H9 (cell line): ENCODE measurements around the gene CNDP1. TPM values are rescaled to one million over a fixed set of nuclear protein-coding genes. Genes with fewer than 3 reads are reported as not detected.

Source experiments
- DNase-seq: peaks from one replicate; pipeline ENCODE4 v3.0.0-alpha.2; 2017
- H2AFZ ChIP-seq: one replicate; pipeline ENCODE4 v1.6.1; 2013; ENCODE audit warnings: mild to moderate bottlenecking, low read length, control low read depth, moderate library complexity
- H2AK5ac ChIP-seq: 2 replicates; pipeline ENCODE4 v1.6.1; 2013; ENCODE audit warnings: low read length, control low read depth, mixed read lengths; ENCODE audit not compliant: insufficient read length
- H2BK120ac ChIP-seq: one replicate; pipeline ENCODE4 v1.6.1; 2013; ENCODE audit warnings: low read depth, mild to moderate bottlenecking, low read length, control low read depth, inconsistent platforms; ENCODE audit not compliant: poor library complexity, severe bottlenecking
- H2BK12ac ChIP-seq: 2 replicates; pipeline ENCODE4 v1.6.1; 2013; ENCODE audit warnings: low read length, control low read depth, mixed read lengths, low read depth; ENCODE audit not compliant: insufficient read length
- H2BK15ac ChIP-seq: 2 replicates; pipeline ENCODE4 v1.6.1; 2013; ENCODE audit warnings: low read depth, low read length, control low read depth
- H2BK20ac ChIP-seq: one replicate; pipeline ENCODE4 v1.6.1; 2013; ENCODE audit warnings: low read depth, mild to moderate bottlenecking, low read length, control low read depth, inconsistent platforms; ENCODE audit not compliant: poor library complexity, severe bottlenecking
- H2BK5ac ChIP-seq: 2 replicates; pipeline ENCODE4 v1.6.1; 2013; ENCODE audit warnings: low read length, control low read depth, mixed read lengths; ENCODE audit not compliant: insufficient read length
- H3K14ac ChIP-seq: 2 replicates; pipeline ENCODE4 v1.6.1; 2013; ENCODE audit warnings: low read length, control low read depth; ENCODE audit not compliant: insufficient read depth
- H3K18ac ChIP-seq: 2 replicates; pipeline ENCODE4 v1.6.1; 2013; ENCODE audit warnings: low read depth, mild to moderate bottlenecking, mixed read lengths, low read length, control low read depth; ENCODE audit not compliant: insufficient read length
- H3K23ac ChIP-seq: 2 replicates; pipeline ENCODE4 v1.6.1; 2013; ENCODE audit warnings: low read length, control low read depth, mixed read lengths, low read depth; ENCODE audit not compliant: insufficient read length
- H3K23me2 ChIP-seq: 2 replicates; pipeline ENCODE4 v1.6.1; 2013; ENCODE audit warnings: low read depth, mild to moderate bottlenecking, mixed read lengths, low read length, control low read depth; ENCODE audit not compliant: insufficient read length, poor library complexity, severe bottlenecking
- H3K27ac ChIP-seq: 2 replicates; pipeline ENCODE4 v1.5.1; 2013; ENCODE audit warnings: low read length, control low read depth, mixed read lengths, low read depth; ENCODE audit not compliant: insufficient read length
- H3K27me3 ChIP-seq: 2 replicates; pipeline ENCODE4 v1.6.1; 2013; ENCODE audit warnings: low read length, control low read depth, inconsistent platforms; ENCODE audit not compliant: insufficient read depth
- H3K4ac ChIP-seq: 2 replicates; pipeline ENCODE4 v1.6.1; 2013; ENCODE audit warnings: low read depth, mild to moderate bottlenecking, control low read depth, inconsistent platforms, low read length, moderate library complexity
- H3K4me1 ChIP-seq: 2 replicates; pipeline ENCODE4 v1.6.1; 2013; ENCODE audit warnings: low read length, control low read depth, inconsistent platforms; ENCODE audit not compliant: insufficient read depth
- H3K4me2 ChIP-seq: 2 replicates; pipeline ENCODE4 v1.6.1; 2013; ENCODE audit warnings: low read length, control low read depth, mixed read lengths; ENCODE audit not compliant: insufficient read length, insufficient read depth
- H3K56ac ChIP-seq: 2 replicates; pipeline ENCODE4 v1.6.1; 2013; ENCODE audit warnings: low read depth, mild to moderate bottlenecking, mixed read lengths, low read length, control low read depth; ENCODE audit not compliant: insufficient read length
- H3K79me1 ChIP-seq: 2 replicates; pipeline ENCODE4 v1.6.1; 2013; ENCODE audit warnings: low read depth, mild to moderate bottlenecking, moderate library complexity, low read length, control low read depth, inconsistent platforms; ENCODE audit not compliant: insufficient read depth, poor library complexity, severe bottlenecking
- H3K79me2 ChIP-seq: 2 replicates; pipeline ENCODE4 v1.6.1; 2013; ENCODE audit warnings: low read length, control low read depth, inconsistent platforms; ENCODE audit not compliant: insufficient read depth
- H3K9ac ChIP-seq: 2 replicates; pipeline ENCODE4 v1.6.1; 2013; ENCODE audit warnings: low read length, control low read depth, mixed read lengths; ENCODE audit not compliant: insufficient read length; ENCODE audit errors: extremely low read depth
- H3K9me3 ChIP-seq: one replicate; pipeline ENCODE4 v1.6.1; 2013; ENCODE audit warnings: low read depth, low read length, inconsistent platforms; ENCODE audit not compliant: control insufficient read depth
- H3T11ph ChIP-seq: one replicate; pipeline ENCODE4 v1.6.1; 2013; ENCODE audit warnings: mild to moderate bottlenecking, low read length, control low read depth, inconsistent platforms
- H4K20me1 ChIP-seq: one replicate; pipeline ENCODE4 v1.6.1; 2013; ENCODE audit not compliant: control insufficient read depth, insufficient read length, insufficient read depth
- H4K5ac ChIP-seq: 2 replicates; pipeline ENCODE4 v1.6.1; 2013; ENCODE audit warnings: low read depth, mild to moderate bottlenecking, mixed read lengths, low read length, control low read depth; ENCODE audit not compliant: insufficient read length
- H4K8ac ChIP-seq: replicated peaks from 2 replicates; pipeline ENCODE4 v1.6.1; 2013; ENCODE audit warnings: low read length, control low read depth, mixed read lengths, low read depth; ENCODE audit not compliant: insufficient read length
- H4K91ac ChIP-seq: 2 replicates; pipeline ENCODE4 v1.6.1; 2013; ENCODE audit warnings: low read depth, mild to moderate bottlenecking, moderate library complexity, mixed read lengths, low read length, control low read depth; ENCODE audit not compliant: insufficient read length
- H3K27ac Mint-ChIP-seq, 3 experiments: 2 replicates in 2 of 3; 3 replicates in 1 of 3; pipeline ENCODE4 v1.8.0; 2020 to 2021; ENCODE audit warnings: mixed read lengths in 3 of 3, mild to moderate bottlenecking in 1 of 3, moderate library complexity in 1 of 3
- H3K27me3 Mint-ChIP-seq: 2 replicates; pipeline ENCODE4 v1.8.0; 2021; ENCODE audit warnings: low read depth, mild to moderate bottlenecking, moderate library complexity, mixed read lengths
- H3K36me3 Mint-ChIP-seq, 3 experiments: 2 replicates in 2 of 3; 3 replicates in 1 of 3; pipeline ENCODE4 v1.8.0; 2020 to 2021; ENCODE audit warnings: low read depth in 3 of 3, mixed read lengths in 3 of 3; ENCODE audit not compliant: insufficient read depth in 1 of 3
- H3K4me1 Mint-ChIP-seq, 2 experiments: 2 replicates each; pipeline ENCODE4 v1.8.0; 2020; ENCODE audit warnings: mixed read lengths in 2 of 2
- H3K4me3 Mint-ChIP-seq, 2 experiments: 2 replicates in 1 of 2; 3 replicates in 1 of 2; pipeline ENCODE4 v1.8.0; 2020 to 2021; ENCODE audit warnings: mild to moderate bottlenecking in 2 of 2, mixed read lengths in 2 of 2, moderate library complexity in 1 of 2
- H3K9me3 Mint-ChIP-seq, 2 experiments: 2 replicates in 1 of 2; 3 replicates in 1 of 2; pipeline ENCODE4 v1.8.0; 2020; ENCODE audit warnings: mild to moderate bottlenecking in 2 of 2, mixed read lengths in 2 of 2, moderate library complexity in 1 of 2
- WGBS: extraction: QIAGEN DNeasy Blood & Tissue Kit; methylation state at CpG from one replicate; pipeline ENCODE4 v1.1.7; 2013; ENCODE audit warnings: missing lambda C conversion rate, low lambda C conversion rate, mixed read lengths; ENCODE audit not compliant: insufficient read length; ENCODE audit errors: extremely low coverage; 5-methylcytosine and 5-hydroxymethylcytosine counted together
- total RNA-seq: library from RNA; stranded (reverse); gene quantifications from 2 replicates; pipeline ENCODE4 v1.2.1, GENCODE V29; 2021
- TF ChIP-seq, protein P1 (sequence below): fragments of 200-600 bp; sonication (generic); conservative IDR thresholded peaks from 3 replicates; pipeline ENCODE4 v1.8.0; 2021; ENCODE audit warnings: antibody characterized with exemption, mild to moderate bottlenecking

Gene CNDP1
- total RNA-seq, 1 experiment from 2014 or later = not detected

- Histone ChIP-seq H2BK15ac (no peak overlapping the region), H2BK5ac (no peak overlapping the region), H3K27ac (no peak overlapping the region), H3K79me2 (no peaks in the 10 kb centered on the region), H3K9me3 (no peaks in the 10 kb centered on the region), H4K20me1 (no peaks in the 10 kb centered on the region), H2AFZ (no peak overlapping the region), H4K91ac (no peak overlapping the region), H3T11ph (no peak overlapping the region), H2BK12ac (no peak overlapping the region), H3K18ac (no peak overlapping the region), H3K14ac (no peak overlapping the region), H3K9ac (no peak overlapping the region), H3K79me1 (peaks cover 6% of the 10 kb centered on the region), H3K4me1 (no peaks in the 10 kb centered on the region; the same call in 1 of the 2 replicates), H3K23me2 (no peaks in the 10 kb centered on the region), H3K27me3 (no peaks in the 10 kb centered on the region), H4K8ac (no peak overlapping the region), H3K23ac (no peak overlapping the region), H3K56ac (no peak overlapping the region), H2AK5ac (no peak overlapping the region), H4K5ac (no peak overlapping the region), H3K4me2 (no peak overlapping the region), H2BK120ac (no peak overlapping the region), H3K4ac (no peak overlapping the region), H2BK20ac (no peak overlapping the region)
- Mint-ChIP-seq H3K4me1 (peaks cover 9 to 19% of the 10 kb centered on the region in 2 experiments), H3K4me3 (no peak overlapping the region), H3K36me3 (peaks cover 65 to 93% (median 83%) of the 10 kb centered on the region in 3 experiments), H3K9me3 (no peaks in the 10 kb centered on the region; a peak in 1 of 5 replicates), H3K27me3 (no peaks in the 10 kb centered on the region), H3K27ac (peak overlapping the region in 2 of 3 experiments; percentile 68 to 77; a peak in 4 of 7 replicates)
- WGBS = no CpG with 5 or more reads among the region's 14 CpGs
- TF ChIP-seq, protein P1, sequence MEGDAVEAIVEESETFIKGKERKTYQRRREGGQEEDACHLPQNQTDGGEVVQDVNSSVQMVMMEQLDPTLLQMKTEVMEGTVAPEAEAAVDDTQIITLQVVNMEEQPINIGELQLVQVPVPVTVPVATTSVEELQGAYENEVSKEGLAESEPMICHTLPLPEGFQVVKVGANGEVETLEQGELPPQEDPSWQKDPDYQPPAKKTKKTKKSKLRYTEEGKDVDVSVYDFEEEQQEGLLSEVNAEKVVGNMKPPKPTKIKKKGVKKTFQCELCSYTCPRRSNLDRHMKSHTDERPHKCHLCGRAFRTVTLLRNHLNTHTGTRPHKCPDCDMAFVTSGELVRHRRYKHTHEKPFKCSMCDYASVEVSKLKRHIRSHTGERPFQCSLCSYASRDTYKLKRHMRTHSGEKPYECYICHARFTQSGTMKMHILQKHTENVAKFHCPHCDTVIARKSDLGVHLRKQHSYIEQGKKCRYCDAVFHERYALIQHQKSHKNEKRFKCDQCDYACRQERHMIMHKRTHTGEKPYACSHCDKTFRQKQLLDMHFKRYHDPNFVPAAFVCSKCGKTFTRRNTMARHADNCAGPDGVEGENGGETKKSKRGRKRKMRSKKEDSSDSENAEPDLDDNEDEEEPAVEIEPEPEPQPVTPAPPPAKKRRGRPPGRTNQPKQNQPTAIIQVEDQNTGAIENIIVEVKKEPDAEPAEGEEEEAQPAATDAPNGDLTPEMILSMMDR = no peak
- DNase-seq = peak; percentile 19
These were observed 26.4 kb upstream of the CNDP1 start for GRCh38 chr18:74507927-74508326.
